ENCODE results near the gene EPB41L5. TPM values are rescaled to one million over a fixed set of nuclear protein-coding genes. Genes with fewer than 3 reads are reported as not detected.
A peak's percentile ranks its signal among the peaks of the same experiment; 100 is the strongest.

EPB41L5 gene
- total and polyA plus RNA-seq, 9 of the 15 experiments (the other 6 are each of a cell fraction or from before 2014, with no cell fraction given), result 2.3 to 14.1 (median 8.2) TPM

DNA sequence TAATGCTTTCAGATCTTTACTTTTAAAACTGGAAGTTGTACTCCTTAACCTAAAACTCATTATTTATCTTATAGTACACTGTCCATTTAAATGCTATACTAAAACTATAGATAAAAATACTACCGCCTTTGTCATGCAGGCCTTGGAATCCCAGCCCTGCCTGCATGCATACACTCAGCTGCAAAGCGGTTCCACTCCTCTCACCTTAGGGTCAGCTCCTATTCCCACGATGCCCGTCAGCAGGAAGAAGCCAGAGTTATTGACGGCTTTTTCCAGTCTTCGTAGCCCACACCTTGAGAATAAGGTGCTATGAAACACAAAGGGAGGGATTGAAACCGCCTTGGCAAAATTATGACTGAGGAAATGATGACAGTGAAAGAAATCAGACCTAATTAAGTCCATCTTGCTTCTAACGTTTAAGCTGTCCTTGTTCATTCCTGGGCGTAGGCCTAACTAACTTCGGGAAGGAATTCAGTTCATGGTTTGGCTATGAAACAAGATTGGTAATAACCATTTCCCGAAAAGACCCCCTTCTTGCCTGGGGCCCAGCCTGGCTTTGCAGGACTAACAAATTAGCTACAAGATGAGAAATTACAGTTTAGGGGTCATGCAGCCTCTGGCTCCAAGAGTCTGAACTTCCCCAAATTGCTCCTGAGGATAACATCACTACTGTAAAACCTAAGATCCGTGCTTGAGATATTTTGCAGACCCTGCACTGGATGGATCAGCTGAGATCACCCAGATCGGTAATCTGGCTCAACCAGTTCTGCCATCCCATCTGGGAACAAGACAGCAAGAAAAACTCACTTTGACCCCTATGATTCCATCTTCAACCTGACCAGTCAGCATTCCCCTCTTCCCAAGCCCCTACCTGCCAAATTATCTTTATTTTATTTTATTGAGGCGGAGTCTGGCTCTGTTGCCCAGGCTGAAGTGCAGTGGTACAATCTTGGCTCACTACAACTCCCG lies 17.1 kb downstream of the EPB41L5 start:
- H3K27me3 ChIP-seq (ENCODE audit: control insufficient read depth in 2 of 2, insufficient read depth in 2 of 2, low read length in 2 of 2), result no peaks in the 10 kb centered on the region
- FAIRE-seq (peak; percentile 6), ATAC-seq (no peak), DNase-seq (ENCODE audit: extremely low read depth in 1 of 4, low spot score in 3 of 4) (no peak)
- no peak overlapping the region for H2AFZ ChIP-seq (ENCODE audit: low read depth, low read length)
- H3K9me3 ChIP-seq (replicated peaks; ENCODE audit: control insufficient read depth, insufficient read depth, low read depth, low read length), result no peaks in the 10 kb centered on the region
- no peaks in the 10 kb centered on the region; the same call in 1 of the 2 replicates for H4K20me1 ChIP-seq (replicated peaks; ENCODE audit: control insufficient read depth, insufficient read depth, low read length)
- H3K9ac ChIP-seq (ENCODE audit: insufficient read depth in 1 of 2, low read depth in 2 of 2, low read length in 2 of 2), result no peak overlapping the region; a peak in 1 of 4 replicates
- 51% methylated on average over 15 of the region's 15 CpGs for WGBS (ENCODE audit: insufficient coverage, low coverage, missing lambda C conversion rate)
- CTCF ChIA-PET (ENCODE audit: low intra/inter-chr PET ratio), result no interaction called here
- H3K9me1 ChIP-seq (ENCODE audit: control insufficient read depth, insufficient read depth, low read length), result no peaks in the 10 kb centered on the region
- no peaks in the 10 kb centered on the region for H3K79me2 ChIP-seq (ENCODE audit: control insufficient read depth, insufficient read depth, low read length)
- H3K4me1 ChIP-seq (replicated peaks in 1 of 2; ENCODE audit: control insufficient read depth in 2 of 2, insufficient read depth in 2 of 2, low read length in 2 of 2), result no peaks in the 10 kb centered on the region
- no peak for TF ChIP-seq SPI1 (IDR thresholded peaks at IDR 0.05; ENCODE audit: borderline replicate concordance, low read depth, low read length)
- no peak for TF ChIP-seq HNRNPLL (IDR thresholded peaks at IDR 0.05; ENCODE audit: low read depth, low read length, poor library complexity, severe bottlenecking)
- TF ChIP-seq CBFA2T3 (IDR thresholded peaks at IDR 0.05), result no peak
- TF ChIP-seq RBFOX2 (IDR thresholded peaks at IDR 0.05; ENCODE audit: low read depth, low read length), result no peak
- no peak for TF ChIP-seq SAP30 (IDR thresholded peaks at IDR 0.05; ENCODE audit: borderline replicate concordance, insufficient read depth, low read depth, low read length, poor library complexity, severe bottlenecking)
- TF ChIP-seq, protein P1, sequence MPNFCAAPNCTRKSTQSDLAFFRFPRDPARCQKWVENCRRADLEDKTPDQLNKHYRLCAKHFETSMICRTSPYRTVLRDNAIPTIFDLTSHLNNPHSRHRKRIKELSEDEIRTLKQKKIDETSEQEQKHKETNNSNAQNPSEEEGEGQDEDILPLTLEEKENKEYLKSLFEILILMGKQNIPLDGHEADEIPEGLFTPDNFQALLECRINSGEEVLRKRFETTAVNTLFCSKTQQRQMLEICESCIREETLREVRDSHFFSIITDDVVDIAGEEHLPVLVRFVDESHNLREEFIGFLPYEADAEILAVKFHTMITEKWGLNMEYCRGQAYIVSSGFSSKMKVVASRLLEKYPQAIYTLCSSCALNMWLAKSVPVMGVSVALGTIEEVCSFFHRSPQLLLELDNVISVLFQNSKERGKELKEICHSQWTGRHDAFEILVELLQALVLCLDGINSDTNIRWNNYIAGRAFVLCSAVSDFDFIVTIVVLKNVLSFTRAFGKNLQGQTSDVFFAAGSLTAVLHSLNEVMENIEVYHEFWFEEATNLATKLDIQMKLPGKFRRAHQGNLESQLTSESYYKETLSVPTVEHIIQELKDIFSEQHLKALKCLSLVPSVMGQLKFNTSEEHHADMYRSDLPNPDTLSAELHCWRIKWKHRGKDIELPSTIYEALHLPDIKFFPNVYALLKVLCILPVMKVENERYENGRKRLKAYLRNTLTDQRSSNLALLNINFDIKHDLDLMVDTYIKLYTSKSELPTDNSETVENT (CRISPR knock-in tag; IDR thresholded peaks at IDR 0.05), result no peak
- TF ChIP-seq PHF21A (IDR thresholded peaks at IDR 0.05; ENCODE audit: borderline replicate concordance, low read depth), result no peak
- no peak for TF ChIP-seq GABPA (tag; conservative IDR thresholded peaks at IDR 0.05; ENCODE audit: low read depth)
- no peak overlapping the region for H3K4me3 ChIP-seq
- H3K4me2 ChIP-seq (ENCODE audit: insufficient read depth, low read length), result no peak overlapping the region
- no peak overlapping the region for H3K27ac ChIP-seq (ENCODE audit: extremely low read depth, low read depth, low read length)
- POLR2A ChIA-PET, result no interaction called here
- BruUV-seq (replicated peaks), result no TSS peak
- intact Hi-C loops (cut with micrococcal nuclease), result no loop called here
- in situ Hi-C loops (cut with MboI), result no loop called here
- no peaks in the 10 kb centered on the region for H3K36me3 ChIP-seq (ENCODE audit: control insufficient read depth, insufficient read depth, low read length)
